Stimulated activated naive CD8-positive, alpha-beta T cell treated with anti-CD3 and anti-CD28 coated beads, Interleukin-15, Interleukin-2, amounts not matched to agents 100 U/mL and 50 U/mL, for 24 hours (primary cell): Measurements from ENCODE around the gene RNFT1.
A peak's percentile ranks its signal among the peaks of the same experiment; 100 is the strongest.
"Not testable (repeated sequence)": the region's sequence is repeated elsewhere in the genome, so short reads cannot be mapped to it uniquely, and the experiment has no call there.

Experiments
- ATAC-seq: fragments of 150-1000 bp; cut with Tn5 transposase; one replicate; pipeline ENCODE4 v1.10.0; 2021
- DNase-seq: peaks from one replicate; pipeline ENCODE4 v3.0.0; 2021

The RNFT1 gene

GRCh38 chr17:59964482-59965328 lies at the start of gene RNFT1:
RNFT1 (minus strand) TSS chr17:59964740; CDS start chr17:59964663, 77 bp downstream.
- ATAC-seq: peak; percentile 83
- DNase-seq: peak; percentile 98

- not testable (repeated sequence) for DNase-seq, ATAC-seq
Measured at GRCh38 chr17:60009326-60009725, 44.8 kb upstream of the RNFT1 start.

- DNase-seq, ATAC-seq: not testable (repeated sequence)
Measured at GRCh38 chr17:60008377-60008776, 43.8 kb upstream of the RNFT1 start.

- no peak for DNase-seq
Measured at GRCh38 chr17:60006160-60006559, 41.6 kb upstream of the RNFT1 start.

GRCh38 chr17:60004561-60004960 lies 40.0 kb upstream of the RNFT1 start:
- ATAC-seq, DNase-seq: not testable (repeated sequence)

More at GRCh38 chr17:60006160-60006559, 41.6 kb upstream of the RNFT1 start:
- no peak for ATAC-seq

GRCh38 chr17:60002405-60002804 lies 37.9 kb upstream of the RNFT1 start:
- not testable (repeated sequence) for DNase-seq, ATAC-seq

GRCh38 chr17:59996608-59997007 lies 32.1 kb upstream of the RNFT1 start:
- DNase-seq, ATAC-seq: not testable (repeated sequence)

GRCh38 chr17:59975166-59975565 lies 10.6 kb upstream of the RNFT1 start:
- ATAC-seq, DNase-seq: not testable (repeated sequence)

GRCh38 chr17:59973483-59973882 lies 8.9 kb upstream of the RNFT1 start:
- not testable (repeated sequence) for DNase-seq, ATAC-seq

- ATAC-seq: no peak
- no peak for DNase-seq
Measured at GRCh38 chr17:59972778-59973177, 8.2 kb upstream of the RNFT1 start.

- not testable (repeated sequence) for ATAC-seq, DNase-seq
Measured at GRCh38 chr17:59971771-59972170, 7.2 kb upstream of the RNFT1 start.

- ATAC-seq: peak; percentile 52
Measured at GRCh38 chr17:59963738-59964481, 630 bp downstream of the RNFT1 start.

GRCh38 chr17:59962739-59963318 lies 1.7 kb downstream of the RNFT1 start:
- DNase-seq (no peak), ATAC-seq (no peak)

More at GRCh38 chr17:59963738-59964481, 630 bp downstream of the RNFT1 start:
- DNase-seq: peak; percentile 59

GRCh38 chr17:59959574-59959973 lies 5.0 kb downstream of the RNFT1 start:
- not testable (repeated sequence) for ATAC-seq, DNase-seq

GRCh38 chr17:59954856-59955255 lies 9.7 kb downstream of the RNFT1 start:
- ATAC-seq: no peak

GRCh38 chr17:59950049-59950448 lies 14.5 kb downstream of the RNFT1 start:
- ATAC-seq: no peak
- no peak for DNase-seq

More at GRCh38 chr17:59954856-59955255, 9.7 kb downstream of the RNFT1 start:
- no peak for DNase-seq

- peak; percentile 52 for ATAC-seq
- DNase-seq: not testable (repeated sequence)
Measured at GRCh38 chr17:59947310-59947709, 17.2 kb downstream of the RNFT1 start.

GRCh38 chr17:59946433-59946832 lies 18.1 kb downstream of the RNFT1 start:
- not testable (repeated sequence) for ATAC-seq, DNase-seq

GRCh38 chr17:59941131-59941530 lies 23.4 kb downstream of the RNFT1 start:
- DNase-seq (no peak), ATAC-seq (peak; percentile 32)

- not testable (repeated sequence) for DNase-seq
Measured at GRCh38 chr17:59940697-59941096, 23.8 kb downstream of the RNFT1 start.

GRCh38 chr17:59933317-59933716 lies 31.2 kb downstream of the RNFT1 start:
- not testable (repeated sequence) for DNase-seq, ATAC-seq

More at GRCh38 chr17:59940697-59941096, 23.8 kb downstream of the RNFT1 start:
- ATAC-seq: peak; percentile 40

GRCh38 chr17:59930768-59931167 lies 33.8 kb downstream of the RNFT1 start:
- not testable (repeated sequence) for DNase-seq, ATAC-seq
